Breast epithelium (tissue), 4 donors: ENCODE measurements around the gene CTTNBP2NL. TPM values are rescaled to one million over a fixed set of nuclear protein-coding genes. Genes with fewer than 3 reads are reported as not detected.
"Not testable (repeated sequence)": the region's sequence is repeated elsewhere in the genome, so short reads cannot be mapped to it uniquely, and the experiment has no call there.

Experiments used
- DNase-seq, 2 donors: peaks; one replicate each; pipeline ENCODE4 v3.0.0-alpha.2; 2019; ENCODE audit warnings: low spot score in 2 of 2
- H3K27ac ChIP-seq, 2 donors: fragments of 200-600 bp; sonication (generic) in 1 of 2; one replicate each; pipeline ENCODE4 v1.5.1; 2016 to 2019; ENCODE audit warnings: mild to moderate bottlenecking in 1 of 2
- H3K27me3 ChIP-seq, 2 donors: fragments of 200-600 bp; sonication (generic) in 1 of 2; one replicate each; pipeline versions ENCODE4 v1.5.1 to v1.6.0; 2017 to 2019; ENCODE audit warnings: control low read depth in 1 of 2, mild to moderate bottlenecking in 1 of 2
- H3K36me3 ChIP-seq: fragments of 200-600 bp; one replicate; pipeline ENCODE4 v1.5.1; 2019
- H3K4me1 ChIP-seq, 2 donors: fragments of 200-600 bp; sonication (generic); one replicate each; pipeline ENCODE4 v1.5.1; 2016 to 2019; ENCODE audit warnings: control low read depth in 1 of 2
- H3K4me3 ChIP-seq, 3 donors: fragments of 200-600 bp; sonication (generic); 1 replicate in 2 of 3; 2 replicates in 1 of 3; pipeline ENCODE4 v1.5.1; 2016 to 2019; ENCODE audit warnings: mild to moderate bottlenecking in 3 of 3, moderate library complexity in 2 of 3
- H3K9me3 ChIP-seq, 2 donors: fragments of 200-600 bp; sonication (generic) in 1 of 2; one replicate each; pipeline ENCODE4 v1.5.1; 2016 to 2019; ENCODE audit warnings: control low read depth in 1 of 2
- CTCF ChIP-seq, 3 donors: fragments of 450-650 bp; IDR thresholded peaks; one replicate each; pipeline ENCODE4 v1.5.1; 2016 to 2017; ENCODE audit warnings: antibody characterized with exemption in 3 of 3, mild to moderate bottlenecking in 3 of 3, moderate library complexity in 3 of 3
- POLR2A ChIP-seq: fragments of 450-650 bp; IDR thresholded peaks from one replicate; pipeline ENCODE4 v1.6.1; 2016; ENCODE audit warnings: antibody characterized with exemption, mild to moderate bottlenecking, moderate library complexity
- POLR2AphosphoS5 ChIP-seq, 3 donors: sonication (generic); formaldehyde crosslinking; IDR thresholded peaks; one replicate each; pipeline ENCODE4 v1.6.1; 2017; ENCODE audit warnings: antibody characterized with exemption in 3 of 3
- intact Hi-C: fragments of 100-400 bp; cut with DNase I; formaldehyde crosslinking; loops from one replicate; pipeline ENCODE4 v1.15.1; 2023; ENCODE audit warnings: low total_unique reads
- total RNA-seq, 3 donors: library from RNA; depleted of rRNA; stranded (reverse); fragments of >200 nt; gene quantifications; one replicate each; pipeline ENCODE4 v1.1.0, GENCODE V29; 2016

The CTTNBP2NL gene
- total RNA-seq, 3 donors from 2014 or later, result 24.1 to 30.4 (median 25.9) TPM

GRCh38 chr1:112446411-112446810 is 50.4 kb downstream of the CTTNBP2NL start:
- intact Hi-C loops, result no loop called here
- H3K36me3 ChIP-seq, result no peaks in the 10 kb centered on the region
- H3K4me1 ChIP-seq, result no peaks in the 10 kb centered on the region
- H3K27me3 ChIP-seq, result no peaks in the 10 kb centered on the region
- H3K4me3 ChIP-seq, result no peak overlapping the region
- no peak for TF ChIP-seq POLR2A
- no peak for TF ChIP-seq CTCF (IDR thresholded peaks at IDR 0.05)
- TF ChIP-seq POLR2AphosphoS5 (IDR thresholded peaks at IDR 0.05), result no peak
- H3K27ac ChIP-seq, result no peak overlapping the region
- DNase-seq, result no peak
- H3K9me3 ChIP-seq, result no peaks in the 10 kb centered on the region

- intact Hi-C loops, result no loop called here
- H3K27ac ChIP-seq, result no peak overlapping the region
- TF ChIP-seq CTCF (IDR thresholded peaks at IDR 0.05) (no peak), POLR2AphosphoS5 (IDR thresholded peaks at IDR 0.05) (no peak), POLR2A (no peak)
- no peaks in the 10 kb centered on the region for H3K27me3 ChIP-seq
- no peak overlapping the region for H3K4me3 ChIP-seq
- no peaks in the 10 kb centered on the region for H3K4me1 ChIP-seq
- no peaks in the 10 kb centered on the region for H3K9me3 ChIP-seq
- DNase-seq, result no peak
- no peaks in the 10 kb centered on the region for H3K36me3 ChIP-seq
Observed at GRCh38 chr1:112448904-112449629, 53.1 kb downstream of the CTTNBP2NL start.

- TF ChIP-seq POLR2AphosphoS5 (IDR thresholded peaks at IDR 0.05) (no peak), POLR2A (no peak), CTCF (IDR thresholded peaks at IDR 0.05) (no peak)
- H3K4me3 ChIP-seq, result no peak overlapping the region
- no peak for DNase-seq
- no peaks in the 10 kb centered on the region for H3K4me1 ChIP-seq
- H3K36me3 ChIP-seq, result no peaks in the 10 kb centered on the region
- no peaks in the 10 kb centered on the region for H3K27me3 ChIP-seq
- no peaks in the 10 kb centered on the region for H3K9me3 ChIP-seq
- intact Hi-C loops, result no loop called here
- no peak overlapping the region for H3K27ac ChIP-seq
Observed at GRCh38 chr1:112449630-112449983, 53.6 kb downstream of the CTTNBP2NL start.

GRCh38 chr1:112450773-112451172 is 54.8 kb downstream of the CTTNBP2NL start:
- no peak overlapping the region for H3K27ac ChIP-seq

GRCh38 chr1:112451301-112451700 is 55.3 kb downstream of the CTTNBP2NL start:
- H3K9me3 ChIP-seq, intact Hi-C loops, DNase-seq, H3K36me3 ChIP-seq, H3K4me3 ChIP-seq, H3K4me1 ChIP-seq, H3K27me3 ChIP-seq, H3K27ac ChIP-seq: not testable (repeated sequence)

More at GRCh38 chr1:112450773-112451172, 54.8 kb downstream of the CTTNBP2NL start:
- intact Hi-C loops, result no loop called here
- Histone ChIP-seq H3K4me3 (no peak overlapping the region), H3K27me3 (no peaks in the 10 kb centered on the region), H3K9me3 (no peaks in the 10 kb centered on the region), H3K36me3 (no peaks in the 10 kb centered on the region), H3K4me1 (no peaks in the 10 kb centered on the region)
- DNase-seq, result no peak
- TF ChIP-seq POLR2AphosphoS5 (IDR thresholded peaks at IDR 0.05) (no peak), CTCF (IDR thresholded peaks at IDR 0.05) (no peak), POLR2A (no peak)
